GM13977 (cell line): ENCODE results near the gene CFI.

Experiments
- DNase-seq: peaks from one replicate; pipeline ENCODE4 v3.0.0; 2012; ENCODE audit warnings: low spot score
- CTCF ChIP-seq: IDR thresholded peaks from 2 replicates; pipeline ENCODE4 v1.5.1; 2012; ENCODE audit warnings: mild to moderate bottlenecking, control low read depth; ENCODE audit not compliant: insufficient read depth; ENCODE audit errors: extremely low read depth, missing control alignments
- in situ Hi-C: fragments of 300-500 bp; cut with MboI; formaldehyde crosslinking; loops from one replicate; pipeline ENCODE4 v1.12.0; 2022; ENCODE audit warnings: low sequenced_read_pairs, low pct_unique_long_range_greater_than_20kb, mixed read lengths, inconsistent platforms; ENCODE audit not compliant: unreplicated experiment

The CFI gene

GRCh38 chr4:109816894-109817293 lies 15.1 kb upstream of the CFI start:
- in situ Hi-C loops, result loop anchor here (25.0 kb wide), 1 partner anchor 280 kb away; no protein-coding TSS in a partner anchor
- no peak for DNase-seq
- TF ChIP-seq CTCF, result no peak

- no peak for TF ChIP-seq CTCF
- DNase-seq, result no peak
- in situ Hi-C loops, result loop anchor here (25.0 kb wide), 1 partner anchor 279 kb away; no protein-coding TSS in a partner anchor
Measured at GRCh38 chr4:109816082-109816442, 14.3 kb upstream of the CFI start.

GRCh38 chr4:109815151-109816081 lies 13.6 kb upstream of the CFI start, which contains the start of gene GAR1:
Gene GAR1, plus strand, starts transcription at chr4:109815762. Its CDS starts 403 bp downstream, at chr4:109816165.
- TF ChIP-seq CTCF, result no peak
- DNase-seq, result peak; percentile 91
- in situ Hi-C loops, result loop anchor here (25.0 kb wide), 1 partner anchor 278 kb away; no protein-coding TSS in a partner anchor

- no peak for DNase-seq
- in situ Hi-C loops, result loop anchor here (25.0 kb wide), 1 partner anchor 274 kb away; no protein-coding TSS in a partner anchor
- TF ChIP-seq CTCF, result no peak
Measured at GRCh38 chr4:109811707-109812106, 9.9 kb upstream of the CFI start.

- TF ChIP-seq CTCF, result no peak
- no peak for DNase-seq
- in situ Hi-C loops, result loop anchor here (25.0 kb wide), 1 partner anchor 273 kb away; no protein-coding TSS in a partner anchor
Measured at GRCh38 chr4:109810552-109811387, 9.0 kb upstream of the CFI start.

GRCh38 chr4:109809655-109810054 lies 7.9 kb upstream of the CFI start:
- TF ChIP-seq CTCF, result no peak
- in situ Hi-C loops, result loop anchor here (10.0 to 25.0 kb wide), 2 partner anchors 272 to 385 kb away; no protein-coding TSS in a partner anchor
- no peak for DNase-seq
